SK-N-SH treated with all-trans-retinoic acid at 6 μM for 48 hours (cell line): Measurements from ENCODE around the gene BNC2.

ENCODE experiments used
- ATAC-seq: fragments of 200-7000 bp; cut with Tn5 transposase; 3 replicates; pipeline ENCODE4 v1.9.1; 2020; ENCODE audit warnings: mild to moderate bottlenecking, moderate library complexity
- BACH2 ChIP-seq: fragments of 250-450 bp; sonication (Bioruptor Pico); IDR thresholded peaks from 2 replicates; pipeline ENCODE4 v1.9.0; 2021; ENCODE audit warnings: mild to moderate bottlenecking, borderline replicate concordance
- CSDC2 ChIP-seq: fragments of 250-450 bp; sonication (Bioruptor Pico); IDR thresholded peaks from 2 replicates; pipeline ENCODE4 v1.5.0; 2020; ENCODE audit warnings: mild to moderate bottlenecking, moderate library complexity
- ESRRG ChIP-seq: fragments of 250-450 bp; sonication (Bioruptor Pico); IDR thresholded peaks from 2 replicates; pipeline ENCODE4 v1.6.1; 2021; ENCODE audit warnings: mild to moderate bottlenecking
- ISL1 ChIP-seq: fragments of 250-450 bp; sonication (Bioruptor Pico); IDR thresholded peaks from 2 replicates; pipeline ENCODE4 v2.1.2; 2022; ENCODE audit warnings: mild to moderate bottlenecking, moderate library complexity
- OSR1 ChIP-seq: fragments of 250-450 bp; sonication (Bioruptor Pico); IDR thresholded peaks from 2 replicates; pipeline ENCODE4 v1.8.0; 2022; ENCODE audit warnings: moderate library complexity, mild to moderate bottlenecking, inconsistent platforms
- PPARA ChIP-seq: fragments of 250-450 bp; sonication (Bioruptor Pico); IDR thresholded peaks from 2 replicates; pipeline ENCODE4 v1.5.0; 2020; ENCODE audit warnings: mild to moderate bottlenecking, borderline replicate concordance
- RARB ChIP-seq: fragments of 250-450 bp; sonication (Bioruptor Pico); IDR thresholded peaks from 2 replicates; pipeline ENCODE4 v1.8.0; 2021; ENCODE audit warnings: mild to moderate bottlenecking, moderate library complexity
- SNAI2 ChIP-seq: fragments of 250-450 bp; sonication (Bioruptor Pico); IDR thresholded peaks from 2 replicates; pipeline ENCODE4 v1.5.0; 2020; ENCODE audit warnings: mild to moderate bottlenecking, moderate library complexity
- TCF4 ChIP-seq: fragments of 250-450 bp; sonication (Bioruptor Pico); IDR thresholded peaks from 2 replicates; pipeline ENCODE4 v1.8.0; 2021; ENCODE audit warnings: mild to moderate bottlenecking, moderate library complexity, borderline replicate concordance
- TOX ChIP-seq: fragments of 250-450 bp; sonication (Bioruptor Pico); IDR thresholded peaks from 2 replicates; pipeline ENCODE4 v1.8.0; 2021; ENCODE audit warnings: mild to moderate bottlenecking, moderate library complexity, borderline replicate concordance
- ZC3H10 ChIP-seq: fragments of 250-450 bp; sonication (Bioruptor Pico); IDR thresholded peaks from 2 replicates; pipeline ENCODE4 v1.5.1; 2021; ENCODE audit warnings: mild to moderate bottlenecking, moderate library complexity
- ZFP3 ChIP-seq: fragments of 250-450 bp; sonication (Bioruptor Pico); IDR thresholded peaks from 2 replicates; pipeline ENCODE4 v1.5.0; 2020; ENCODE audit warnings: mild to moderate bottlenecking, moderate library complexity
- ZFP30 ChIP-seq: fragments of 450-650 bp; formaldehyde crosslinking; IDR thresholded peaks from 2 replicates; pipeline ENCODE4 v1.5.0; 2022; ENCODE audit warnings: mild to moderate bottlenecking, moderate library complexity
- ZNF565 ChIP-seq: fragments of 450-650 bp; formaldehyde crosslinking; conservative IDR thresholded peaks from 2 replicates; pipeline ENCODE4 v1.5.0; 2020; ENCODE audit warnings: low read depth, mild to moderate bottlenecking, moderate library complexity
- ZNF70 ChIP-seq: fragments of 450-650 bp; formaldehyde crosslinking; IDR thresholded peaks from 2 replicates; pipeline ENCODE4 v1.5.0; 2020; ENCODE audit warnings: mild to moderate bottlenecking, moderate library complexity
- ZNF8 ChIP-seq: fragments of 450-650 bp; formaldehyde crosslinking; IDR thresholded peaks from 2 replicates; pipeline ENCODE4 v1.5.0; 2020; ENCODE audit warnings: mild to moderate bottlenecking, moderate library complexity
- TF ChIP-seq, protein P1 (sequence below): fragments of 250-450 bp; sonication (Bioruptor Pico); IDR thresholded peaks from 2 replicates; pipeline ENCODE4 v1.5.1; 2021; ENCODE audit warnings: mild to moderate bottlenecking, moderate library complexity
- TF ChIP-seq, protein P2 (sequence below): fragments of 250-450 bp; sonication (Bioruptor Pico); IDR thresholded peaks from 2 replicates; pipeline ENCODE4 v1.8.0; 2020; ENCODE audit warnings: mild to moderate bottlenecking, moderate library complexity, borderline replicate concordance
- TF ChIP-seq, protein P3 (sequence below): fragments of 250-450 bp; sonication (Bioruptor Pico); IDR thresholded peaks from 2 replicates; pipeline ENCODE4 v1.8.0; 2021; ENCODE audit warnings: low read depth, mild to moderate bottlenecking, moderate library complexity, borderline replicate concordance
- TF ChIP-seq, protein P4 (sequence below): fragments of 250-450 bp; sonication (Bioruptor Pico); IDR thresholded peaks from 2 replicates; pipeline ENCODE4 v1.5.1; 2020; ENCODE audit warnings: low read depth, mild to moderate bottlenecking, moderate library complexity

BNC2 gene

DNA sequence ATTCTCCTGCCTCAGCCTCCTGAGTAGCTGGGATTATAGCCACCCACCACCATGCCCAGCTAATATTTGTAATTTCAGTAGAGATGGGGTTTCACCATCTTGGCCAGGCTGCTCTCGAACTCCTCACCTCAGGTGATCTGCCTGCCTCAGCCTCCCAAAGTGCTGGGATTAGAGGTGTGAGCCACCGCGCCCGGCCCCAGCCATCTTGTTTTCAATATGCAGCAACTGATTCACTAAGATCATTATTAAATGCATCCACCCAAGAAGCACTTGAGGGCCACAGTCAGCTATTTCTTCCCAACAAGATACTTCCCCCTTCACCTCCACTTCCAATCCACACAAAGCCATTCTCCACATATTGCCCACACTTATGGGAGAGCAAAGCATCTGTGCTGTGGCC lies 115.8 kb downstream of the BNC2 start:
- ATAC-seq, result no peak
- TF ChIP-seq ZNF70 (CRISPR knock-in tag) (no peak), ESRRG (CRISPR knock-in tag) (no peak), SNAI2 (CRISPR knock-in tag) (no peak), ZFP3 (CRISPR knock-in tag) (no peak), TOX (CRISPR knock-in tag) (no peak), RARB (CRISPR knock-in tag) (no peak), PPARA (CRISPR knock-in tag) (no peak), ZNF8 (CRISPR knock-in tag) (no peak), ISL1 (CRISPR knock-in tag) (no peak), ZFP30 (CRISPR knock-in tag) (no peak), ZC3H10 (CRISPR knock-in tag) (no peak)
- TF ChIP-seq, protein P1, sequence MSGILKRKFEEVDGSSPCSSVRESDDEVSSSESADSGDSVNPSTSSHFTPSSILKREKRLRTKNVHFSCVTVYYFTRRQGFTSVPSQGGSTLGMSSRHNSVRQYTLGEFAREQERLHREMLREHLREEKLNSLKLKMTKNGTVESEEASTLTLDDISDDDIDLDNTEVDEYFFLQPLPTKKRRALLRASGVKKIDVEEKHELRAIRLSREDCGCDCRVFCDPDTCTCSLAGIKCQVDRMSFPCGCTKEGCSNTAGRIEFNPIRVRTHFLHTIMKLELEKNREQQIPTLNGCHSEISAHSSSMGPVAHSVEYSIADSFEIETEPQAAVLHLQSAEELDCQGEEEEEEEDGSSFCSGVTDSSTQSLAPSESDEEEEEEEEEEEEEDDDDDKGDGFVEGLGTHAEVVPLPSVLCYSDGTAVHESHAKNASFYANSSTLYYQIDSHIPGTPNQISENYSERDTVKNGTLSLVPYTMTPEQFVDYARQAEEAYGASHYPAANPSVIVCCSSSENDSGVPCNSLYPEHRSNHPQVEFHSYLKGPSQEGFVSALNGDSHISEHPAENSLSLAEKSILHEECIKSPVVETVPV (CRISPR knock-in tag), result no peak
- TF ChIP-seq, protein P2, sequence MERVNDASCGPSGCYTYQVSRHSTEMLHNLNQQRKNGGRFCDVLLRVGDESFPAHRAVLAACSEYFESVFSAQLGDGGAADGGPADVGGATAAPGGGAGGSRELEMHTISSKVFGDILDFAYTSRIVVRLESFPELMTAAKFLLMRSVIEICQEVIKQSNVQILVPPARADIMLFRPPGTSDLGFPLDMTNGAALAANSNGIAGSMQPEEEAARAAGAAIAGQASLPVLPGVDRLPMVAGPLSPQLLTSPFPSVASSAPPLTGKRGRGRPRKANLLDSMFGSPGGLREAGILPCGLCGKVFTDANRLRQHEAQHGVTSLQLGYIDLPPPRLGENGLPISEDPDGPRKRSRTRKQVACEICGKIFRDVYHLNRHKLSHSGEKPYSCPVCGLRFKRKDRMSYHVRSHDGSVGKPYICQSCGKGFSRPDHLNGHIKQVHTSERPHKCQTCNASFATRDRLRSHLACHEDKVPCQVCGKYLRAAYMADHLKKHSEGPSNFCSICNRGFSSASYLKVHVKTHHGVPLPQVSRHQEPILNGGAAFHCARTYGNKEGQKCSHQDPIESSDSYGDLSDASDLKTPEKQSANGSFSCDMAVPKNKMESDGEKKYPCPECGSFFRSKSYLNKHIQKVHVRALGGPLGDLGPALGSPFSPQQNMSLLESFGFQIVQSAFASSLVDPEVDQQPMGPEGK (CRISPR knock-in tag), result no peak
- TF ChIP-seq, protein P3, sequence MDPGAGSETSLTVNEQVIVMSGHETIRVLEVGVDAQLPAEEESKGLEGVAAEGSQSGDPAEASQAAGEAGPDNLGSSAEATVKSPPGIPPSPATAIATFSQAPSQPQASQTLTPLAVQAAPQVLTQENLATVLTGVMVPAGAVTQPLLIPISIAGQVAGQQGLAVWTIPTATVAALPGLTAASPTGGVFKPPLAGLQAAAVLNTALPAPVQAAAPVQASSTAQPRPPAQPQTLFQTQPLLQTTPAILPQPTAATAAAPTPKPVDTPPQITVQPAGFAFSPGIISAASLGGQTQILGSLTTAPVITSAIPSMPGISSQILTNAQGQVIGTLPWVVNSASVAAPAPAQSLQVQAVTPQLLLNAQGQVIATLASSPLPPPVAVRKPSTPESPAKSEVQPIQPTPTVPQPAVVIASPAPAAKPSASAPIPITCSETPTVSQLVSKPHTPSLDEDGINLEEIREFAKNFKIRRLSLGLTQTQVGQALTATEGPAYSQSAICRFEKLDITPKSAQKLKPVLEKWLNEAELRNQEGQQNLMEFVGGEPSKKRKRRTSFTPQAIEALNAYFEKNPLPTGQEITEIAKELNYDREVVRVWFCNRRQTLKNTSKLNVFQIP (CRISPR knock-in tag), result no peak

DNA sequence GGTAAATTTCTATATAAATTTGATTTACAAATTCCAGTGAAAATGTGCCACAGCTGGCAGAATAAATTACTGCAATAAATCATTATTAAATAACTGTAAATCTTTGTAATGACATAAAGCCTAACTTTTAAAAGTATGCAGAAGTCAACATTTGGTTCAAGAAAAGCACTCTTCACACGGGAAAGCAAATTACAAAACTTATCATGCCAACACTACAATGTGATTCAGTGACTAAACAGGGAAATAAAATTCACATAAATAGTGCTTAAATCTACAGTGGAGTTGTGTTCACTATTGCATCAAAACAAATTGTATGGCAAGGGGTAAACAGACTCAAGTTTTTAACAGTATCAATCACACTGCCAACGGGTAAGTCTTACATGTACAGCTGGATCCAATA lies 117.2 kb downstream of the BNC2 start:
- ATAC-seq, result no peak
- no peak for TF ChIP-seq OSR1 (CRISPR knock-in tag)
- TF ChIP-seq ZNF70 (CRISPR knock-in tag), result no peak

DNA sequence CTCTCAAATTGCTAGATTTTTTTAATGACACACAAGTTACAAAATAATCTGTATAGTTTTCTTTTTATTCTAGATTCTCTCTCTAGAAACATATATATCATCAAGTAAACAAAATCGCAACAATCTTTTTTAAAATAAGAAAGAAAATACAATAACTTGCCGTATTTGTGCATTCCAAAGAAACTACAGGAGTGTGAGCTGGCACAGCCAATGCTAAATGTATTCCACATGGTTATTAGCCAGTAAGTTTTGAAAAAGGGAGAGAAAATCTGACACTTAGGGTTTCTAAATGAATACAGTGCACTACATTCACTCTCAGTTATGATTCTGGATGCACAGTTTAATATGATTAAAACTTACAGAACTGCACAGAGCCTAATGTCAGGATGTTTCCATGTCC lies 117.9 kb downstream of the BNC2 start:
- ATAC-seq, result no peak; the same call in 2 of the 3 replicates
- TF ChIP-seq PPARA (CRISPR knock-in tag) (no peak), RARB (CRISPR knock-in tag) (no peak), ZNF8 (CRISPR knock-in tag) (no peak), ZNF70 (CRISPR knock-in tag) (no peak), BACH2 (no peak), CSDC2 (CRISPR knock-in tag) (no peak), TCF4 (no peak), ZNF565 (CRISPR knock-in tag) (no peak), ISL1 (CRISPR knock-in tag) (no peak)
- TF ChIP-seq, protein P4, sequence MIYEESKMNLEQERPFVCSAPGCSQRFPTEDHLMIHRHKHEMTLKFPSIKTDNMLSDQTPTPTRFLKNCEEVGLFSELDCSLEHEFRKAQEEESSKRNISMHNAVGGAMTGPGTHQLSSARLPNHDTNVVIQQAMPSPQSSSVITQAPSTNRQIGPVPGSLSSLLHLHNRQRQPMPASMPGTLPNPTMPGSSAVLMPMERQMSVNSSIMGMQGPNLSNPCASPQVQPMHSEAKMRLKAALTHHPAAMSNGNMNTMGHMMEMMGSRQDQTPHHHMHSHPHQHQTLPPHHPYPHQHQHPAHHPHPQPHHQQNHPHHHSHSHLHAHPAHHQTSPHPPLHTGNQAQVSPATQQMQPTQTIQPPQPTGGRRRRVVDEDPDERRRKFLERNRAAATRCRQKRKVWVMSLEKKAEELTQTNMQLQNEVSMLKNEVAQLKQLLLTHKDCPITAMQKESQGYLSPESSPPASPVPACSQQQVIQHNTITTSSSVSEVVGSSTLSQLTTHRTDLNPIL, result no peak
- TF ChIP-seq, protein P2 (CRISPR knock-in tag), result no peak
- TF ChIP-seq, protein P3 (CRISPR knock-in tag), result no peak
